Stimulated activated CD4-positive, alpha-beta T cell treated with anti-CD3 and anti-CD28 coated beads, Interleukin-2, amount 100 ng/mL, for 48 hours (primary cell): ENCODE measurements around the gene BCL2L11.

Source experiments
- DNase-seq, 2 donors: peaks; one replicate each; pipeline ENCODE4 v3.0.0-alpha.2; 2020

Gene BCL2L11

DNA sequence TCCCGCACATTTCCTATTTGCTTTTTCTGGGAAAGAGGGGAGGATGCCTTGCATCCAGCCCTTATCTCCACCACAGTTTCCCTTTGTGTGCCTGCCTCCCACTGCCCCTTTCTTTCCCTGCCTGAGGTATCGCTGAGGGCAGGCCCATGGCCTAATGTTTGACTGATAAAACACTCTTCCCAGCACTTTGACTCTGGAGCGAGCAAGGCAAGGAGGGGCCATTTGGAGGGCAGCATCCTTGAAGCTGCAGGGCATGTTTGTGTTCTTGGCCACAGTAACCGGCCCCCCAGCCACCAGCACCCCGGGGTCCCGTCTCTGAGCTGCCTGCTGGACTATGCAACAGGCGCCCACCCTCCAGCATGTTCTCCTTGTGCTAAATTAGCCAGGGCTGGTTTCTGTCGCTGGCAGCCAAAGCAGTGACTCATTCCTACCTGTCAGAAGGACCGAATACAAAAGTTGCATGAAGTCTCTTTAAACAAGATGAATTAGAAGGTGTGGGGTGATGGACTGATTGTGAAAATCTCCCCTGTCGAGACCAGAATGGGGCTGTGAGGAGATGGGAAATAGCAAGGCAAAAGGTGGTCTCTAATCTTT is 50.7 kb downstream of the BCL2L11 start:
- DNase-seq: no peak

DNA sequence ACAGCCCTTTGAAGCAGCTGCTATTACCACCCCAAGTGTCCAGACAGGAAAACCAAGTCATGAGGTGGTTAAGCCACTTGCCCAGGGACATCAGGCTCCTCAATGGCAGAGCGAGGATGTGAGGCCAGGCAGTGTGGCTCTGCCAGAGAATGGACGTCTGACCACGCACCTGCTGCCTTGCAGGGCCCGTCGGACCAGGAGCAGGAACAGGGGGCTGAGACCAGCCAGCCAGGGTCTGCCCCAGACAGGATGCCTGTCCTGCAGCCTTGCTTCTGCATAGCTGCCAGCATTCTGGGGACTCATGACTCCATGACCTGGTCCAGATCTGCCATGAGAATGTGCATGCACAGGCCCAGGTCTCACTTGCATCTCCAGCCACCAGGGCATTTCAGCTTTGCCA is 52.0 kb downstream of the BCL2L11 start:
- no peak for DNase-seq

DNA sequence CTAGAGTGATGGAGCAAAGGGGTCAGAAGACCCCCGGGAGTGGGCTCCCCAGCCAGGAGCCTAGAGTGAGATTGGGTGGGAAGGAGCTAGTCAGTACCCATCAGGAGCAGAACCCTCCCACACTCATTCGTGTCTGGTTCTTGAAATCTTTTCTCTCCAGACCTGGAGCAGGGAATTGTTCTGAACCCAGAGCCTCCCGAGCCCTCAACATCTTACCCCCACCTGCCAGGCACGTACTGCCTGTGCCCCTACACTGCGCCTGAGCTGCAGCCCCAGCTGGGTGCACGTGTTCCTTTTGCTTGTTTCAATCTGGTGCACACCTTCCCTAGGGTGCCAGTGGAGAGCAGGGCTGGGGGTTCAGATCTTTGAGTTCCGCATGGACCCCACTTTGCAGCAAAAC is 52.6 kb downstream of the BCL2L11 start:
- no peak for DNase-seq

DNA sequence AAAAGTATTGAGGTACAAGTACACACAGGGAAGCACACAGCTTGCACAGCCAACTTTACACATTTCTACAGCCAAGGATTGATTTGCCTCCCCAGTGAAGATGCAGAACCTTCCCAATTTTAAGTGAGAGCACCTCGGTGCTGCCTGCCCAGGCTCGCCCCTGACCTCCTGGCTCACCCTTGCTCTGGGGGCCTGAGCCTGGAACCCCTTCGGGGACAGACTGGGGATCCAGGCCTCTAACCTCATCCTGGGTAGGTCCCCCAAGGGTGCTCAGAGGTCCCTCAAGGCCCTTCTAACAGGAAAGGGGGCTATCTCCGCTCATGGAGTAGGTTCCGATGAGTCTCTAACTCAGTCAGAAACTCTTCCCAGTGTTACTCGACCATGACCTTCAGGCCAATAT is 53.1 kb downstream of the BCL2L11 start:
- DNase-seq: no peak

DNA sequence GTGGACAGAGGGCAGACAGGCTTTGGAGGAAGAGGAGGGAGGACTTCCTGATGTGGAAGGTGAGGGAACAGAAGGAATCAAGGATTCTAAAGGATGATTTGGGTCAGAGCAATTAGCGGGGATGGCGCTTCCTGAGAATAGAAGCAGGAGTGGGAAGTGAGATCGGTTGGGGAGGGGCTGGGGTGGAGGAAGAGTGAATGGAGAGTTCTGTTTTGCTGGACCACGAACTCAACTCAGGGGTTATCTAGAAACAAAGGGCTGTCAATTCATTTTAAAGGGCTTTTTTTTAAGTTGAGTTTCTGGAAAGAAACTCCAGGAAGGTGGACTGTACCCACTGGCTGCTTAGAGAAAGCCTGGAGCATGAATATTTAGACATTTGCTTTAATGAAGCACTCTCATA is 54.9 kb downstream of the BCL2L11 start:
- DNase-seq: no peak

DNA sequence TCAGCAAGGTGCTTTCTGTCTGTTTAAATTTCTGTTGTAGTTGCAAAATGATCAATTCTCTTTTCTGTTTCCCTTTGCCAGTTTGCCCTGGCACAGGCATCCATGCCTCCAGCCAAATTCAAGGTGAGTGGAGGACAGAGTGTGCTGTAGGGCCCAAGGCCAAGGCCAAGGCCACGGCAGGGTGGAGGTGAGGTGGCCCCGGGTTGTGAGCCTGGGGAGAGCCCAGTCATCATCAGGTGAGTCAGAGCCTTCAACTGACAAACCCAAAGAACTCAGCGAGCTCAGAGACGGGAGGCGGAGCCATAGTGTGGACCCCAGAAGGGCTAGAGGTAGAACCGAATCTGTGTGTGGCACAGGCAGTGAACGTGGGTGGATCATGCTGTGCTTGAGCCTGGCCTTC is 55.7 kb downstream of the BCL2L11 start:
- DNase-seq: no peak

DNA sequence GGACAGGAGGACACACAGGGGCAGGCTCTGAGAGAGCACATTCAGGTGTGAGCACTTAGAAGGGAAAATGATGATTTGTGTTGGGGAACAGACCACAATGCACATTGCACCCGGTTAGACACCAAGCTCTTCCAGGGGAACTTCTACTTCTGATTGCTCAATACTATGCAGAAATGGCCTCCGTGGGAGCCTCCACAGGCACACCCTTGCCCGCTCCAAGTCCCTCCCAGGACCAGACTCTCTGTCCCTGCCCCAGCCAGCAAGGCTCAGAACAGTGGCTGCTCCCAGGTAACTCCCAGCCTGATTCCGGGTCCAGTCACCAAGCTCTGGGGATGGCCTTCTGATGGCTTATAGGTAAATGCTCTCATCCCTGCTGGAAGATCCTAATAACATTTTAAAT is 56.2 kb downstream of the BCL2L11 start:
- DNase-seq: no peak

DNA sequence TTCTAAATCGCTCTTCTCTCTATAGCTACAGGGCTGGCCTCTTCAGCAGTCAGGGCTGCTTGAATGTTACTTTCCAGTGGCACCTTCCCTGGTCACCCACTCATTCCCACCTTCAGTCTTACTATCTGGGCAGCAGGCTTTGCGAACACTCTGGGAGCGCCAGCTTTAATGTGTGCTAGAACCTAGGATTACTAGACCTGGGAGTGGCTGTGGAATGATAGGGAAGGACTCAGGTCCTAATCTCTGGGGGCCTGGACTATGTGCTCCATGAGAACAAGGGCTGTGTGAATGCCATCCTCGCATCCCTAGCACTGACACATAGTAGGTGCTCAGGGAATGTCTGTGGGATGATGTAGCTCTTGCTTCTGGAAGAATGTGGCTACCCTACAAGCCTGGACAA is 57.6 kb downstream of the BCL2L11 start:
- no peak for DNase-seq

DNA sequence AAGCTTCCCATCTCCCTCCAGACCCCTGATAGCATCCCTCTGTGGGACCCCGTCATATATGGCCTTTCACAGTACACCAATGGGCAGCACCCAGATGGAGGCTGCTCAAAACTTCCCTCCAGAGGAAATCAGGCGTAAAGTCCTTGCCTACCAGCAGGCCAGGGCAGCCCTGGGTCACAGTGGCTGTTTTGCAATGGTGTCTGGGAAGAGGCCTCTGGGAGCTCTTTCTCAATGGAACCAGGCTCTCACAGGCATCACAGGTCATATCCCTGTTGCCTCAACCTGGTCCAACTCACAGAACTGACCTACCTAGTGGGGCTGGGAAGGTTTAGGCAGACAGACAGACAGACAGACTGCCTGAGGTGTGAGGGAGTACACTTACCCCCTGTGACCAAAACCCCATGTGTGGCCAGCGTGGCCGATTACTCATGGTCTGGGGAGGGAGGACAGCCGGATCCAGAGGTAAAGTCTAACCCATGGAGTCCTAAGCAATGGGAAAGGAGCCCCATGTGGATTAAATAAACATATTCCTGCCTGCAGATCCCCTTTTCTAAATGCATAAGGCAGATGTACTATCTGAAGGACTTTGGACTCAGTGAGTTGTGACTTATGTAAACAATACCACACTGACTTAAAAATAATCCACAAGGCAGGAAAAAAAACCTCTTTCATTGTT is 58.2 kb downstream of the BCL2L11 start:
- no peak for DNase-seq

DNA sequence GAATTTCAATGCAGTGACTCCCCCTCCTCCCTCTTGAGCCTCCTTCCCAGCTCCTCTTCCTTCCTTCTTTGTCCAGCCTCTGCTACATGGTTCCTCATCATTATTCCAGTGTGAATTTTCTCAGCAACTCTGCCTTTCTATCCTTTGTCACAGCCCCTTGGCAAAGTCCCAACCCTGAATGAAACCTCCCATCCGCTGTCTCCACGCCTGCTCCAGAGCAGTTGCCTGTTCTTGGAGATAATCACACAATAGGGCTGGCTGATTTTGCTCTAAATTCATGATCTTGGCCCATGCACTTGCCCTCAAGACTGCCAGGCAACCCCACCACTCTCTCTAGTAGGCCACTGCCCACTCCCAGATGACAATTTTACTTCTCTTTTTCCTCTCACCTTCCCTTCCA is 61.4 kb downstream of the BCL2L11 start:
- DNase-seq: no peak

DNA sequence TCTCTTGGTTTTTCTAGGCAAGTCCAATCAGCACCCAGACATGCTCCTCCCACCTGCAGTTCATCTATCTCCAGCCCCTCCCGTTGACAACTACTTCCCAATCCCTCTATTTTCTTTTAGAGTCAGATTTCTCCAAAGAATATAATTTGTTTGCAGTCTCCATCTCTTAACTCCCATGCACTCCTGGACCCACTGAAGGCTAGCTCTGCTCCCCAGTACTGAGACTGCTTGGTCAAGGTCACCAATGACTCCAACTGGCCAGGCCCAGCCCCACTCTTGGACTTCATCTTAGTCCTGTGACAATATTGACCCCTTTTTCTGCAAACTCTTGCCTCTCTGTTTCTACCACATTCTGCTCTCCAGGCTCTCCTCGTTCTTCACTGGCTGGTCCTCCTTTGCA is 62.0 kb downstream of the BCL2L11 start:
- DNase-seq: no peak

DNA sequence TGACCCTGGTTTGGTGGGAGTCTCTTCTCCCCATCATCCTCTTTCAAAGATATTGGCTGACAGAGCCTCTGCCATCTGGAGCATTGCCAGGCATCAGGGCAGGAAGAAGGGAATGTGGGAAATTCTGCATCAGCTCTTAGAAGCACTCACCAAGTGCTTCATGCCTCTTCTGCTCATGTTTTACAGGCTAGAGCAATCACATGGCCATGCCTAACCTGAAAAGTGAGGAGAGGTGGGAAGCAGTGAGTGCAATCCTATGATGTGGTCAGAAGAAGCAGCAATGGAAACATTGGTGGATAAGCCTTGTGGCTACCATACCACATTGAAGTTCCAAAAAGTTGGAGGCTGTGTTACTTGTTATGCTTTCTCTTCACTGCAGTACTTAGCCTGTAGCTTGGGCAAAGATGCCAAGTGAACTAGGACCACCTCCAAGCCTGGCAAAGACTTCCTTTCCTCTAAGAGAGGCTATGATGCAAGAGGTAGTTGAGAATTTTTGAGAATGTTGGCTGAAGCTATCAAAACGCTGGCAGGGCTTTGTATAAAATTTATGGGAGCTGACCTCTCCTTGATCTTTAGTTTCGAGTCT is 64.1 kb downstream of the BCL2L11 start:
- no peak for DNase-seq

DNA sequence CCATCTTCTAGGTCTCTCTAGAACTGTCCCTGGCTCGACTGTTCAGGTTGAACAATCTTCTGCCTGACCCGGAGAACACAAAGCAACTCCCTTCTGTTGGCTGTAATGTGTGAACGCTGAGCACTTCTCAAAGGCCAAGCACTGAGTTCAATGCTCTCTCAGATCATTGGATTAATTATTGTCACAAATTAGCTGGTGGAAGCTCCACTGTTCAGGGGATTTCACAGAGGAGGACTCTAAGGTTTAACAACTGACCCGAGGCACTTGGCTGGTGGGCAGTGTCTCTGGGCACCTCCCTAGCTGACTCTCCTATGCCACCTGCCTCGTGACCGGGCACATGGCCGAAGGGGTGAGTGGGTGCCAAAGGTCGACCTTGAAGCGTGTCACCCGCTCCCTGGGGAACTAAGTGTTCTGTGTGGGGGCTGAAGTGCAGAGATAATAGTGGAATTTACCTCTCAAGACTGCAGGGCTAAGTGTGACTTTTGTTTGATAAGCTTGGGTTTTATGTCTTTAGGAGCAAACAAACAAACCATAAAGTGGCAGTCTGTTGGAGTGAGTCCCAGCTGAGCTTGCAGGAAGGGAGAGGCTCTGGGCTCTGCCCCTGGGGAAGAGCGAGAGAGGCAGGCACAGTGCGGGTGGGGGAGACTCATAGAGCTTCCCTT is 64.8 kb downstream of the BCL2L11 start:
- no peak for DNase-seq

DNA sequence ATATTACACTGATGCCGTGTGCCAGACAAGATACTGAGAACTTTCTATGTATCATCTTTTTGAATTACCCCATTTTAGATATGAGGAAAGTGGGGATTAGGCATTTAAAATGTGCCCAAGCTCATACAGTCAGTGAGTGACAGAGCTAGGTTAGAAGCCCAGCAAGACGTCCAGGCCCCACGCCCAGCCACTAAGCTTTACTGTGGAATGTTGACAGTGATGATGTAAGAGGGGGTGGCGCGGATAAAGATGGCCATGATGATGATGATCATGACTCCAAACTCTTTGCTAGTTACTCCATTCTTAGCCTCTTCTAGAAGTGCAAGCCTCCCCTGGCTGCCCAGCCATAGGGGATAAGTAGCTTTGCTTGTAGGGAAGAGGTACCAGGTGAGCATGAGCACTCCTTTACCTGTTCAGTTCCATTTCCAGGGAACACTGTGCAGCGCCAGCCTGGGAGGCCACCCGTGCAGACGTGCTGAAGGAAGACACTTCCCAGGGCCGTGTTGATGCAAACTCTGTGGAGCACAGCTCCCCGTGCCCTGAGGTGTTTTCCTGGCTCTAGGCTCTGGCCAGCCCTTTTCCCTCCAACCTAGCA is 65.5 kb downstream of the BCL2L11 start:
- DNase-seq: no peak

DNA sequence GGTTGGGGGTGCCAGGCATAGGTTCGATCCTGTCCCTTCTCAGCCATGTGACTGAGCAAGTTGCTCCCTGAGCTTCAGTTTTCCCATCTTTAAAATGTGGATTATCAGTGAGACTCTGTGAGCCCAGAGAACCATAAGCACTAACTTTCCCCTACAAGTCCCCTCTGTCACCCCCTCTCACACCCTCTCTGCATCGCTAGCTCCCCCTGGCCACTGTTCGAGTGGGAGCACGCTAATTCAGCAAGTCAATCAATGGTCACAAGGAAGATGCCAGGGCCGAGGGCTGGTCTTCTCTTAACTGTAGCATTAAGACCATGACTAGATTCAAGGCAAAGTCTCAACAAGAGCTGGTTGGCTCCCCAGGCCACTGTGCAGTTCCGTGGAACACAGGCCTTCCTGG is 66.2 kb downstream of the BCL2L11 start:
- no peak for DNase-seq

DNA sequence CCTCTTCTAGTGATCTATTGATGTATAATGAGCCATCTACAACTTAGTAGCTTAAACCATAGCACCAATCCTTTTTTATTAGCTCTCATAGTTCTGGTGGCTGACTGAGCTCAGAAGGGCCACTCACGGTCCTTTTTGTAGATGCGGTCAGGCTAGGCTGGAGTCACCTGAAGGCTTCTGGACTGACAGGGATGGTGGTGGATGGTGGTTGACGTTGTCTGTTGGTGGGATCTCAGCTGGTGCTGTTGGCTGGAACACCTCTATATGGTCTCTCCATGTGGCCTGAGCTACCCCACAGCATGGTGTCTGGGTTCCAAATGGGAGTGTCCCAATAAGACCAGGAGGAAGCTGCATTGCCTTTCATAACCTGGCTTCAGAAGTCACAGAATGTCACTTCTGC is 68.0 kb downstream of the BCL2L11 start:
- no peak for DNase-seq

DNA sequence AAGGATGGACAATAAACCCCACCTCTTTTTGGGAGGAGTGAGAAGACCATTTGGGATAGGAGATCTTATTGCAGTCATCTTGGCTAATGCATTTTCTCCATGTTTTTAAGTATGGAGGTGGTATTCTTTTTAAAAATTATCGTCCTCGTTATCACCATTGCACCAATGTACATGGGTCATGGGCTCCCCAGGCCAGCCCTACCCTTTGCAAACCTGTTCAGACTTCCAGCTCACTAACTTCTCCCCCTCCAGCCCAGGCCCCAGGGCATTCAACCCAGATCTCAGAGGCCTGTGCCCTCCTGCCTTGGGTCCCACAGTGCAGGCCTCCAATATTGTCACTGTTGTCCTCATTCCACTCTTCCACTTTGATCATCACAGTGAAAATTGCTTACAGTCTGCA is 68.4 kb downstream of the BCL2L11 start:
- DNase-seq: no peak

DNA sequence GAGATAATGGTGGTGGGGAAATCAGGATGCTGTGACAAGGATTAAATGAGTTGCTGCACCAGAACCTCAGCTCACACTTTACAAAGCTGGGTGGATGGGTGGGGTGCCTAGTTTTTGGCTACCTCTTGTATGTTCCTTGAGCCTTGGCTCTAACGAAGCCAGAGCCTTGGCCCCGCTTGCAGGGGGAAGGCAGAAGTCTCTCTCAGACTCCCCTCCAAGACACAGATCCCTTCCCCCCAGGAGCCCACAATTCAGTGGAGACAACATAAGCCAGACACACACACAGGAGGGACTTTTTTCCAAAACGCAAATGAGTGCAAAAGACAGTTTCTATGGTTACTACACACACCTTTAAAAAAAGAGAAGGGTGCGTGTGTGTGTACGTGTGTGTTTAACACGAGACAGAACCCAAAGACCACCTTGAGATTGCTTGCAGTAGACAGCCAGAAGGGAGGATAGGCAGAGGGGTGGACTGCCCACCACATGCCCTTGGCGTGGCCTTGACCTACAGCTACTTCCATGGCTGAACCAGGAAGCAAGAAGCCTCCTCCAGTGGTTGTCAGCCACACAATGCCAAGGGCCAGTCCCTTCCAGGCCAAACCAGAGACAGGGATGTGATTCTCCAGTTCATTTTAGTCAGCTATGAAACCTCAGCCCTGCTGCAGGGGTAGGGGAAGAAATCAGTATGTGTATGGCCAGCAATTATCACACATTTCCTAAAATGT is 70.3 kb downstream of the BCL2L11 start:
- no peak for DNase-seq

DNA sequence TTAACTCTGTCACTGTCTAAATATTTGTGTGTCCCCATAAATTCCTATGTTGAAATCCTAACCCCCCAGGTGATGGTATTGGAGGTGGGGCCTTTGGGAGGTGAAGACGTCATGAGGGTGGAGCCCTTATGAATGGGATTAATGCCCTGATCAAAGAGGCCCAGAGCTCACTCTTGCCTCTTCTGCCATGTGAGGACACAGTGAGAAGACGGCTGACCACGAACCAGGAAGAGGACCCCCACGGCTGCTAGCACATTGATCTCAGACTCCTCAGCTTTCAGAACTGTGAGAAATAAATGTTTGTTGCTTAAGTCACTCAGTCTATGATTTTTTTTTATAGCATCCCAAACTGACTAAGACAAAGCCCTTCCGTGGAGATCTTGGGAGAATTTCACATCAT is 71.2 kb downstream of the BCL2L11 start:
- no peak for DNase-seq

DNA sequence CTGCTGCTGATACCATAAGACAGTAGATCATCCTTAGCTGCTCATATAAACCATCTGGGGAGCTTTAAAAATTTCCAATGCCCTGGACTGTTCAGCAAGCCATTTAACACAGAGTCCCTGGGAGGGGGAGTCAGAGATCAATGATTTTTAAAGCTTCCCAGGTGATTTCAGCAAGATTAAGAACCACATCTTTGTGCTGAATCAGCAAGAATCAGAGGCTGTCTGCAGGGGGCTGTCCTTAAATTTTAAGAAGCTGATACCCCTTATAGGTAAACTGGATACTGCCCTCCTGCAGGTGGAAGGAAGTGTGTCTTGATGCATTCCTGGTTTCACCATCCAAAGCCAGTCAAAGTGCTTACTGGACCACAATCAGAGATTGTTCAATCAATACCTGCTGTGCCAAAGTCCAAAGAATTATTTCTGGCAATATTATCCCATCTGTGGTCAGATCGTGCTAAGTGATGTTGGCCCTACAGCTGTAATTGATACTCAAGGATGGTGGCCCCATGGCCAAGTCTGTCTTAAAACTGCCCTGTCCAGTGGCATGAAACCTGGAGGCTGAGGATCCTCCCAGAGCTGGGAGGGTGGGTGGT is 72.2 kb downstream of the BCL2L11 start:
- no peak for DNase-seq

DNA sequence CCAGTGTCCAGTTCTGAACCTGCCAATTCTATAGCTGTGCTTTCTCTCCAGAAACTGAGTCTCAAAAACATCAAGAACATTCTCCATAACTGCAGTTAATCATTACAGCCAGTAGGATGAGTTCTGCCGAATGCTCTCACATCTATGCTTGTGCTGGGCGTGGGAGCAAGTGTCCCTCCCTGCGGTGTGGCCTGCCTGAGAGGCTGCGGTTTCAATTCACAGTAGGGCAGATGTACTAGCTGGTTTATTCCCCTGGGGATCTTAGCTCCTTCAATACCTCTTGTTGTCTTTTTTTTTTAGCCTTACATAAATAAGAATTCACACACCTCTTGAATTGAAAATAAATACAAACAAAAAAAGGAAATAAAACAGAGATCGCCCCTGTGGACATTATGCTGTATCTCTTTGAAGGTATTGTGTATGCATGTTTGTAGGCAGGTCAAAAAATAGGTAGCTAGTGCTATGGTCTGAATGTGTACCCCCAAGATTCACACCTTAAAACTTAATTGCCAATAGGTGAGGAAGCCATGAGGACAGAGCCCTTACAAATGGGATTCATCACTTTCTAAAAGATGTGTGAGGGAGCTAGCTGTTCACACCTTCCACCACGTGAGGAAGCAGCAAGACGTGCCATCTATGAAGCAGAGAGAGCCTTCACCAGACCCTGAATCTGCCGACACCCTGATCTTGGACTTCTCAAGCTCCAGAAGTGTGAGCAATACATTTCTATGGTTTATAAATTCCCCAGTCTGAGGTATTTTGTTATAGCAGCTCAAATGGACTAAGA is 74.3 kb downstream of the BCL2L11 start:
- DNase-seq: no peak

DNA sequence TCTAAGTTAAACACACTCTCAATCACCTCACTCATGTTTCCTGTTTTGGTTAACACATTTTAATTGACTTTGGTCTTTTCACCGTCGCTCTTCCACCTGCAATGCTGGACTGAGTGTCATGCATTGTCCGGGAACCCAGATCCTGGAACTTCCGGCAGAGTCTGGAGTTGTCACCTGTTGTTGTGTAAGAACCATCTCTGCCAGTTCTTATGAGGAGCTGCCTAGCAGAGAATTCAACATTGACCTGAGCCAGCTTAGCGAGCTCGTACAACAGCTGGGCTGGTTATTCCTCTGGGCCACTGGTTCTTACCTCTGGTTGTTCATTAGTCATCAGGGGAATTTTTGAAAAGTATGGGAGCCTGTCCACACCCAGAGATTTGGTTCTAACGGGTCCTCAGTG is 75.7 kb downstream of the BCL2L11 start:
- no peak for DNase-seq
